HepG2 (cell line): ENCODE results near the gene NES. TPM values are rescaled to one million over a fixed set of nuclear protein-coding genes. Genes with fewer than 3 reads are reported as not detected.
A peak's percentile ranks its signal among the peaks of the same experiment; 100 is the strongest.

Experiments
- ATAC-seq: fragments of 200-7000 bp; cut with Tn5 transposase; 3 replicates; pipeline ENCODE4 v1.9.1; 2020; ENCODE audit warnings: mild to moderate bottlenecking, moderate library complexity
- BruUV-seq: library from RNA; stranded (reverse); fragments of 400-500 nt; replicated peaks from 2 replicates; lab custom pipeline; 2021; lab: Mats Ljungman, UMichigan
- CTCF ChIA-PET: fragments of 300-600 bp; formaldehyde crosslinking; extraction: SDS; loops from one replicate; lab custom pipeline; 2021; ENCODE audit warnings: low total read pairs, inconsistent platforms, low intra/inter-chr PET ratio; lab: Yijun Ruan, JAX
- POLR2A ChIA-PET: fragments of 350-600 bp; sonication (Branson Sonifier 250); formaldehyde crosslinking; loops from one replicate; lab custom pipeline; 2020; ENCODE audit warnings: antibody characterized with exemption, inconsistent platforms; lab: Yijun Ruan, JAX
- DNase-seq: peaks from one replicate; pipeline ENCODE4 v3.0.0-alpha.2; 2015; ENCODE audit warnings: low spot score
- FAIRE-seq: peaks from 3 replicates; lab custom pipeline; 2011; peaks lifted over from hg19 to GRCh38; lab: Jason Lieb, UNC
- H2AFZ ChIP-seq: one replicate; pipeline ENCODE4 v1.6.1; 2011; ENCODE audit warnings: low read length, inconsistent platforms
- H3K27ac ChIP-seq: fragments of 300-600 bp; 3 replicates; pipeline ENCODE4 v1.8.0; 2011; ENCODE audit warnings: mixed run types, mild to moderate bottlenecking, mixed read lengths, low read length, inconsistent platforms; ENCODE audit not compliant: insufficient read depth; ENCODE audit errors: extremely low read length
- H3K27me3 ChIP-seq, 2 experiments: fragments of 200-600 bp in 1 of 2; 2 replicates in 1 of 2; 3 replicates in 1 of 2; pipeline versions ENCODE4 v1.6.0 to v1.8.0; 2011; ENCODE audit warnings: low read length in 2 of 2, mild to moderate bottlenecking in 2 of 2, moderate library complexity in 2 of 2, inconsistent platforms in 1 of 2; ENCODE audit not compliant: insufficient read depth in 2 of 2, control insufficient read depth in 1 of 2
- H3K36me3 ChIP-seq, 2 experiments: fragments of 200-600 bp in 1 of 2; replicated peaks in 1 of 2; 2 replicates in 1 of 2; 3 replicates in 1 of 2; pipeline versions ENCODE4 v1.5.1 to v1.8.0; 2011; ENCODE audit warnings: low read length in 2 of 2, inconsistent platforms in 1 of 2; ENCODE audit not compliant: insufficient read depth in 2 of 2, control insufficient read depth in 1 of 2
- H3K4me1 ChIP-seq: 2 replicates; pipeline ENCODE4 v1.5.1; 2012; ENCODE audit warnings: low read length, inconsistent platforms; ENCODE audit not compliant: insufficient read depth
- H3K4me2 ChIP-seq: 2 replicates; pipeline ENCODE4 v1.6.0; 2011; ENCODE audit warnings: low read depth, low read length, inconsistent platforms
- H3K4me3 ChIP-seq, 3 experiments: fragments of 200-600 bp in 1 of 3; sonication (generic), shearing (Covaris generic) in 1 of 3; replicated peaks in 1 of 3; 2 replicates each; pipeline ENCODE4 v1.5.1; 2011 to 2016; ENCODE audit warnings: low read length in 3 of 3, inconsistent platforms in 2 of 3, low read depth in 2 of 3, mild to moderate bottlenecking in 2 of 3, control low read depth in 1 of 3, mixed read lengths in 1 of 3; ENCODE audit not compliant: insufficient read depth in 1 of 3
- H3K79me2 ChIP-seq: one replicate; pipeline ENCODE4 v1.6.1; 2011; ENCODE audit warnings: low read length, inconsistent platforms; ENCODE audit not compliant: insufficient read depth
- H3K9ac ChIP-seq: 2 replicates; pipeline ENCODE4 v1.6.0; 2011; ENCODE audit warnings: mild to moderate bottlenecking, low read depth, low read length, inconsistent platforms; ENCODE audit not compliant: insufficient read depth
- H3K9me3 ChIP-seq: 2 replicates; pipeline ENCODE4 v1.5.1; 2012; ENCODE audit warnings: mild to moderate bottlenecking, low read length
- H4K20me1 ChIP-seq: 2 replicates; pipeline ENCODE4 v1.6.0; 2011; ENCODE audit warnings: inconsistent platforms, mild to moderate bottlenecking, low read length, moderate library complexity; ENCODE audit not compliant: insufficient read depth
- AGO1 ChIP-seq: fragments of 200-400 bp; formaldehyde crosslinking; IDR thresholded peaks from 2 replicates; pipeline ENCODE4 v1.6.1; 2017; ENCODE audit warnings: mild to moderate bottlenecking, low read depth, low read length, moderate library complexity; ENCODE audit not compliant: poor library complexity, severe bottlenecking
- MZF1 ChIP-seq: sonication (generic); formaldehyde crosslinking; IDR thresholded peaks from 2 replicates; pipeline ENCODE4 v1.8.1; 2023; ENCODE audit warnings: mild to moderate bottlenecking, missing genetic modification reagents, borderline replicate concordance
- SAP130 ChIP-seq: IDR thresholded peaks from 2 replicates; pipeline ENCODE4 v1.6.1; 2016; ENCODE audit warnings: low read depth
- SIN3A ChIP-seq: IDR thresholded peaks from 2 replicates; pipeline ENCODE4 v1.6.1; 2011; ENCODE audit warnings: low read depth, mild to moderate bottlenecking, control low read depth, low read length, borderline replicate concordance
- ZNF687 ChIP-seq: sonication (generic); formaldehyde crosslinking; IDR thresholded peaks from 2 replicates; pipeline ENCODE4 v1.5.1; 2020; ENCODE audit warnings: mild to moderate bottlenecking, missing genetic modification reagents, moderate library complexity
- ZNF770 ChIP-seq: sonication (generic); formaldehyde crosslinking; IDR thresholded peaks from 2 replicates; pipeline ENCODE4 v1.5.0; 2020; ENCODE audit warnings: mild to moderate bottlenecking, missing genetic modification reagents
- ZNF816 ChIP-seq: sonication (generic); formaldehyde crosslinking; IDR thresholded peaks from 2 replicates; pipeline ENCODE4 v1.8.0; 2022; ENCODE audit warnings: missing genetic modification reagents, mild to moderate bottlenecking, borderline replicate concordance
- WGBS: methylation state at CpG from one replicate; pipeline ENCODE4 v1.1.6; 2017; ENCODE audit warnings: low lambda C conversion rate; 5-methylcytosine and 5-hydroxymethylcytosine counted together
- in situ Hi-C: cut with HindIII; loops from 2 replicates; pipeline ENCODE4 v1.10.0; 2017; ENCODE audit warnings: low pct_unique_long_range_greater_than_20kb; ENCODE audit not compliant: extremely low pct_ligation_motif_present
- intact Hi-C: fragments of 100-400 bp; cut with micrococcal nuclease; formaldehyde crosslinking; loops from one replicate; pipeline ENCODE4 v1.10.0; 2022; ENCODE audit not compliant: unreplicated experiment
- polyA plus RNA-seq, 8 experiments: library from polyadenylated mRNA; depleted of rRNA in 3 of 8; stranded (reverse) in 7 of 8; unstranded in 1 of 8; fragments of >200 nt; fragmentation: Illumina TruSeq in 4 of 8; extraction: Trizol in 4 of 8; gene quantifications; 2 replicates each; pipeline versions ENCODE4 v1.2.1 to v1.2.3, GENCODE V29; 2011 to 2016; ENCODE audit warnings: low read depth in 4 of 8, missing spikeins in 1 of 8, mixed read lengths in 1 of 8; ENCODE audit not compliant: insufficient read depth in 1 of 8
- total RNA-seq, 5 experiments: library from RNA; depleted of rRNA; stranded (reverse); fragments of >200 nt; fragmentation: Illumina TruSeq; extraction: Trizol; gene quantifications; 2 replicates each; pipeline ENCODE4 v1.2.3, GENCODE V29; 2016; ENCODE audit warnings: low read depth in 1 of 5

Gene NES
- total and polyA plus RNA-seq, 2 of the 13 experiments (the other 11 are each of a cell fraction or from before 2014, with no cell fraction given): 1.7 to 16.6 TPM

GRCh38 chr1:156667968-156668709 is 9.1 kb downstream of the NES start:
- no peak for FAIRE-seq
- Histone ChIP-seq H3K4me3 (peak overlapping the region in 1 of 3 experiments; percentile 42; a peak in 1 of 6 replicates), H3K79me2 (no peaks in the 10 kb centered on the region), H3K9me3 (no peaks in the 10 kb centered on the region), H2AFZ (no peak overlapping the region), H3K27ac (no peak overlapping the region), H3K4me1 (peaks cover 60% of the 10 kb centered on the region), H4K20me1 (no peaks in the 10 kb centered on the region), H3K9ac (peak overlapping the region; percentile 3; the same call in 1 of the 2 replicates), H3K27me3 (no peaks in the 10 kb centered on the region), H3K4me2 (peak overlapping the region; percentile 60), H3K36me3 (no peaks in the 10 kb centered on the region)
- in situ Hi-C loops (no loop called here), intact Hi-C loops (loop anchor here (10.0 kb wide), 1 partner anchor 57 kb away; the partner anchor contains the start of genes ISG20L2 and METTL25B)
- ChIA-PET CTCF (no interaction called here), POLR2A (interaction anchor here (11.4 kb wide), 1 partner anchor 6 kb away, joined by 189 read pairs; the partner anchor contains the start of gene NES)
- DNase-seq: no peak
- TF ChIP-seq ZNF687 (CRISPR knock-in tag): peak; percentile 9; the same call in 1 of the 2 replicates
- no peak for TF ChIP-seq SIN3A
- TF ChIP-seq MZF1 (CRISPR knock-in tag): no peak
- TF ChIP-seq AGO1: peak; percentile 69
- no peak for TF ChIP-seq ZNF816 (CRISPR knock-in tag)
- TF ChIP-seq ZNF770: peak; percentile 41; the same call in 1 of the 2 replicates
- TF ChIP-seq SAP130: 0 out of 2 replicates have a peak, but pooled peaks have one; percentile 12
- peak; percentile 60 for ATAC-seq
- WGBS: 56% methylated on average over 6 of the region's 9 CpGs
- no TSS peak for BruUV-seq
